Stimulated activated effector memory CD8-positive, alpha-beta T cell treated with anti-CD3 and anti-CD28 coated beads, Interleukin-12 subunit alpha, Interleukin-12 subunit beta, amount 100 ng/mL, for 72 hours (primary cell): Measurements from ENCODE around the gene FKBP14.

Experiments
- ATAC-seq: fragments of 150-1000 bp; cut with Tn5 transposase; 2 replicates; pipeline ENCODE4 v1.10.0; 2021
- DNase-seq, 2 donors: peaks; one replicate each; pipeline ENCODE4 v3.0.0; 2021 to 2022; ENCODE audit warnings: low spot score in 2 of 2
- H3K27ac Mint-ChIP-seq: one replicate; pipeline ENCODE4 v1.8.0; 2022; ENCODE audit warnings: mild to moderate bottlenecking, mixed read lengths
- H3K36me3 Mint-ChIP-seq: one replicate; pipeline ENCODE4 v1.8.0; 2022; ENCODE audit warnings: mild to moderate bottlenecking, mixed read lengths
- H3K4me1 Mint-ChIP-seq: one replicate; pipeline ENCODE4 v1.8.0; 2022; ENCODE audit warnings: mixed read lengths
- H3K4me3 Mint-ChIP-seq: one replicate; pipeline ENCODE4 v1.8.0; 2022; ENCODE audit warnings: mild to moderate bottlenecking, mixed read lengths
- H3K9me3 Mint-ChIP-seq: one replicate; pipeline ENCODE4 v1.8.0; 2022; ENCODE audit warnings: mixed read lengths

FKBP14 gene

DNA sequence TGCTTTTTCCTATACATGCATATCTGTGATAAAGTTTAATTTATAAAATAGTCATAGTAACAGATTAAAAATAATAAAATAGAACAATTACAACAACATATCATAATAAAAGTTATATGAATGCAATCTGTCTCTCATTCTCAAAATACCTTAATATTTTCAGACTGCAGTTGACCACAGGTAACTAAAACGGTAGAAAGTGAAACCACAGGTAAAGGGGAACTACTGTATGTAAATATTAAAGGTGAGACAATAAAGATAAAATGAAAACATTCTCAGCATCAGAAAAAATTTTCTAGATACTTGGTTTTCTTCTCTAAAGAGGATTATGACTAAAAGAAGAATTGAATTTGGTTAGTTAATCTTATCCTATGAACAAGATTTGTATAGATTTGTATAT, 6.0 kb downstream of the FKBP14 start:
- H3K4me3 Mint-ChIP-seq: no peak overlapping the region
- peaks cover 25% of the 10 kb centered on the region for H3K36me3 Mint-ChIP-seq
- H3K4me1 Mint-ChIP-seq: peaks cover 21% of the 10 kb centered on the region
- no peak overlapping the region for H3K27ac Mint-ChIP-seq
- ATAC-seq (no peak), DNase-seq (no peak)
- H3K9me3 Mint-ChIP-seq: no peaks in the 10 kb centered on the region

DNA sequence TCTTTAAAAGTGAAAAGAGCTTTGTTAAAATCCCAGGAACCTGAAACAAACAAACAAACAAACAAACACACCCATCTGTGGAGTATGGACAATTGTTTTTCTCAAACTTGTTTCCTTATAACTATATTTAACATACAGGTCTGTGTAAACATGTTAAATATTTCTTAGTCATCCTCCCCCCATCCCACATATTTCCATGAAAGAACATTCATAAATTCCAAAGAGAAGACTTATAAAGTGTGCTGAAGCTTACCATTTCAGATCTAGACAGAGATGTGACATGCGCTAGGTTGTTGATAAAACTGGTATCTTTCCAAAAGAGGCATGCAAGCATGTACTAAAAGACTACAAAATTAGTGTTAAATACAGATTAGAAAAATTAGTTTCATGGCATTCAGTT, 6.5 kb downstream of the FKBP14 start:
- no peaks in the 10 kb centered on the region for H3K9me3 Mint-ChIP-seq
- H3K4me1 Mint-ChIP-seq: peaks cover 16% of the 10 kb centered on the region
- H3K27ac Mint-ChIP-seq: no peak overlapping the region
- no peak for DNase-seq
- H3K36me3 Mint-ChIP-seq: peaks cover 28% of the 10 kb centered on the region
- no peak overlapping the region for H3K4me3 Mint-ChIP-seq
- ATAC-seq: no peak

DNA sequence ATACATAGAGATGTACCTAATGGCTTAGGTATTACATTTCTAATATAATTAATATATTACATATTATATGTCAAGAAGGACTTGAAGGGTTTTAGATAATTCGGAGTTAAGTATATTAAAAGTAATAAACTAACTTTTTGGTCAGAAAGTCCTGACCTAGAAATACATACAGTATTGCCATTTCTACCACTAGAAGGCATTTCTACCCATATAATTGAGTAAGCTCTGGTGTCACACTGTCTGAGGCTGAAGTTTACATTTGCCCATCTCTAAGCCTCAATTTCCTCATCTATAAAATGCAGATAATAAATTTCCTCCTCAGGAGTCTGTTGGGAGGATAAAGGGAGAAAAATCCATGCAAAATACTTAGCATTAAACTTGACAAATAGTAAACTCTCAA, 7.1 kb downstream of the FKBP14 start:
- H3K4me3 Mint-ChIP-seq: no peak overlapping the region
- peaks cover 13% of the 10 kb centered on the region for H3K4me1 Mint-ChIP-seq
- ATAC-seq (no peak), DNase-seq (no peak)
- H3K27ac Mint-ChIP-seq: no peak overlapping the region
- peaks cover 34% of the 10 kb centered on the region for H3K36me3 Mint-ChIP-seq
- no peaks in the 10 kb centered on the region for H3K9me3 Mint-ChIP-seq

DNA sequence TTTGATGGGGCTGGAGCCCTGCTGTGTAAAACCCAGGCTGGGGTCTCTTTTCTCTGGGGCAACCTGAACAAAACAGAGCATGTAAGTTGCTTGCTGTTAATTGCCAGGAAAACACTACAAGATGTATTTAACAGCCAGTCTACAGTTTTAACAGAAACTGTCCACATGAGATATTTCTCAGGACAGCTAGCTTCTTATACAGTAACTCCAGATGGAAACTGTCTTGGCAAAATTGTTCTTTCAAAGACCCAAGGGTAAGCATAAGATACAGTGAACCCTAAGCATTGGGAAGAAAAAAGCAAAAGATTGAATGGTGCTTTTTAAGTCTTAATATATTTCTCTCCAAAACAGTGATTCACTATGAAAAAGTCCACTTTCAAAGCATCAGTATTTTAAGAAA, 8.1 kb downstream of the FKBP14 start:
- DNase-seq: no peak
- Mint-ChIP-seq H3K4me3 (no peak overlapping the region), H3K27ac (no peak overlapping the region), H3K9me3 (no peaks in the 10 kb centered on the region), H3K36me3 (peaks cover 39% of the 10 kb centered on the region), H3K4me1 (peaks cover 7% of the 10 kb centered on the region)
- ATAC-seq: no peak

DNA sequence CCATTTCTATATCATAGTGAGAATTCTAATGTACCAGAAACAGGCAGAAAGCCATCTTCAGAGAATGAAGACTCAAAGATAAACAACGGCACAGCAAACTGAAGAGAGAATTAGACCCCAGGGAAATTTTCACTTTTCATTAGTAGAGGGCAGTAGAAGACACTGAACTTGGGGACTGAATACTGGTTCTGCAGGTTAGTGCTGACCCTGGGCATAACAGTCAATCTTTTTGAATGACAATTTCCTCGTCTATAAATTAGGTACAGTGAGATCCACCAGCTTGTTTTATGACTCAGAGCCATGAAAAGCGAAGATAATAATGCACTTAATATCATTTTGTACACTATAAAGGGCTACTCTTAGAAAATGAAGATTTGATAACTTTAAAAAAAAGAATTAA, 13.7 kb downstream of the FKBP14 start:
- Mint-ChIP-seq H3K4me3 (no peak overlapping the region), H3K36me3 (peaks cover 29% of the 10 kb centered on the region), H3K9me3 (no peaks in the 10 kb centered on the region), H3K4me1 (no peaks in the 10 kb centered on the region), H3K27ac (no peak overlapping the region)
- no peak for ATAC-seq
- no peak for DNase-seq

DNA sequence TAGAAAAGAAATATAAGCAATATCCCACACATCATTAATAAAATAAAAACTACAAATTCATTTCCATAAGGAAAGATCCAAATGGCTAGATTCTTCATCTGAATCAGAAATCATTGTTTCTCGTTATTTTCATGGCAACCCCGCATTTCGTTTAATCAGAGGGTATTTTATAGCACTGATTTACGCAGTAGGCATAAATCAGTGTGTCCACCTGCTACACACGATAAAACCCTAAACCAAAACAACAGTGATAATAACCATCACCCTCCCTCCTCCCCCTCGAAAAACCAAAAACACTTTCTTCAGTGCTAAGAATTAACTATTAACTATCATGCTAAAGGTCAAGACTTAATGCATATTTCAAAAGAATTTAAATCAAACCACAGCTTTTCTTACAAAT, 16.5 kb downstream of the FKBP14 start:
- Mint-ChIP-seq H3K4me1 (no peaks in the 10 kb centered on the region), H3K4me3 (no peak overlapping the region)
- no peak for ATAC-seq

DNA sequence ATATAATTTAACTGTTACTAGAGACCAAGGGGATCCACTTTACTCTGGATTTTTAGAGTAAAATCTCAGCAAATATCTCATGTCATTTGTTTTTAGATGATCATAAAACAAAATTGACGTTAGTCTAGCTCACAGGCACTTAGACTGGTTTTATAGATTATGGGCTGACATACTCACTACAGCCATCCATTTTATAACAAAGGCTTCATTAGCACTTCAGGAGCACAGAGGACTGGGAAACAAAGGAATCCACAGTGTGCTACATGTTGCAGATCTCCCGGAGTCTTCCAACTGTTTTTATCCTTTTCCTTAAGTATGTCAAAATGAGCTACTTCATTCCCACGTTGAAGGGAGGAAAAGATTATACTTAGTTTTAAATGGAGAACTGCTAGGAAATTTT, 21.0 kb downstream of the FKBP14 start:
- ATAC-seq: no peak
- H3K9me3 Mint-ChIP-seq: no peaks in the 10 kb centered on the region
- H3K4me1 Mint-ChIP-seq: no peaks in the 10 kb centered on the region
- H3K36me3 Mint-ChIP-seq: no peaks in the 10 kb centered on the region
- H3K4me3 Mint-ChIP-seq: no peak overlapping the region
- DNase-seq: no peak
- no peak overlapping the region for H3K27ac Mint-ChIP-seq

More for the DNA sequence above, 16.5 kb downstream of the FKBP14 start:
- DNase-seq: no peak
- Mint-ChIP-seq H3K27ac (no peak overlapping the region), H3K36me3 (peaks cover 12% of the 10 kb centered on the region), H3K9me3 (no peaks in the 10 kb centered on the region)

DNA sequence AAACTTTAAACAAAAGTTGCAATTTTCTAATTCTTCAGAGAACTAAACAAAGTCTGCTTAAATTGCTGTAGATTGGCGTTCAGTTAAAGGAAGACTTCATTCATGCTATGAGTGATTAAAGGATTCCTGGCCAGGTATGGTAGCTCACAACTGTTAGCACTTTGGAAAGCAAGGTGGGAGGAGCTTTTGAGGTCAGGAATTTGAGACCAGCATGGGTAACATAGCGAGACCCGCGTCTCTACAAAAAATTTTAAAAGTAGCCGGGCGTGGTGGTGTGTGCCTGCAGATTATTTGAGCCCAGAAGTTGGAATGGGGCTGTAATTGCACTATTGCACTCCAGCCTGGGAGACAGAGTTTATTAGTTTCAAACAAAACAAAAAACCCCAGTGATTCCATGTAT, 23.4 kb downstream of the FKBP14 start:
- Mint-ChIP-seq H3K27ac (no peak overlapping the region), H3K9me3 (no peaks in the 10 kb centered on the region), H3K36me3 (no peaks in the 10 kb centered on the region), H3K4me1 (no peaks in the 10 kb centered on the region), H3K4me3 (no peak overlapping the region)
- DNase-seq (no peak), ATAC-seq (no peak)

DNA sequence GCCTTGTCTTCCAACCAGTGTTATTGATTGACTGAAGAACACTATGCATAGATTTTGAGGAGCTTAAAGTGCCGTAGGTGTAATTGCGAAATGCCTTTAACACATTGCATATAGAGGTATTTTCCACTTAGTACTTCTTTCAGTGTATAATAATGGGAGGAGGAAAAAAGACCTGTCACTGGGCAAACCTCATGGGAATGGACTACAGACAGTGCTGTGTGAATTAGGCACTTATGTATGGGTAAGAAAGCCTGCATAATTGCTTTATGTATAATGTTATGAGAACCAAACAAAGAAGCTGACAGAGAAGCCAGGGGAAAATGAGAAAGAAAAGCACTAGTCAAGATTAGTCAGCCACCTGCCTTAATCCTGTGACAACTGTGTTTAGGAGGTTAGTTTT, 24.5 kb downstream of the FKBP14 start:
- H3K27ac Mint-ChIP-seq: no peak overlapping the region
- no peak overlapping the region for H3K4me3 Mint-ChIP-seq
- no peaks in the 10 kb centered on the region for H3K36me3 Mint-ChIP-seq
- DNase-seq: no peak
- no peaks in the 10 kb centered on the region for H3K4me1 Mint-ChIP-seq
- no peaks in the 10 kb centered on the region for H3K9me3 Mint-ChIP-seq
- no peak for ATAC-seq

DNA sequence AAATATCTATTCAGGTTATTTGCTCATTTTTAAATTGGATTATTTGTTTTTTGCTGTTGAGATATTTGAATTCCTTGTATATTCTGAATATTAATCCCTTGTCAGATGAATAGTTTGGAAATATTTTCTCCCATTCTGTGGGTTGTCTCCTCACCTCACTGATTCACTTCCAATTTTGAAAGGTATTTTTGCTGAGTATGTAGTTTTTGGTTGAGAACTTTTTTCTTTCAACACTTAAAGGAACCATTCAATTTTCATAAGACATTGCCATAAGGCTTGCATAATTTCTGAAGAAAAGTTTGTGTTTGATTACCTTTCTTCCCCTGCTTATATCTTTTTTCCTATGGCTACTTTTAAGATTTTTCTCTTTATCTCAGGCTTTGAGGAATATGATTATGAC, 28.0 kb downstream of the FKBP14 start:
- Mint-ChIP-seq H3K4me3 (no peak overlapping the region), H3K9me3 (peaks cover 5% of the 10 kb centered on the region), H3K4me1 (no peaks in the 10 kb centered on the region), H3K27ac (no peak overlapping the region), H3K36me3 (no peaks in the 10 kb centered on the region)
- ATAC-seq (no peak), DNase-seq (no peak)

DNA sequence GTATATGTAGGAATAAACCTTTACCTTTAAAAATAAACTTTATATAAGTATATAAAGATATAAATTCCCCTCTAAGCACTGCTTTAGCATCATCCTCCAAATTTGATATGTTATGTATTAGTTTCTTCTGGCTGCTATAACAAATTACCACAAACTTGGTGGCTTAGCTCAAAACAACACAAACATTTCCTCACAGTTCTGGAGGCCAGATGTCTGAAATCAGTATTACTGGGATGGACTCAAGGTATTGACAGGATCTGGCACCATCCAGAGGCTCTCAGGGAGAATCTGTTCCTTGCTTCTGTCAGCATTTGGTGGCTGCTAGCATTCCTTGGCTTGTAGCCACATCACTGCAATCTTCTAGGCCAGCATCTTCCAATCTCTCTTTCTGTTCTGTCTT, 30.2 kb downstream of the FKBP14 start:
- Mint-ChIP-seq H3K36me3 (no peaks in the 10 kb centered on the region), H3K9me3 (peaks cover 5% of the 10 kb centered on the region), H3K27ac (no peak overlapping the region), H3K4me1 (no peaks in the 10 kb centered on the region), H3K4me3 (no peak overlapping the region)
- ATAC-seq (no peak), DNase-seq (no peak)

DNA sequence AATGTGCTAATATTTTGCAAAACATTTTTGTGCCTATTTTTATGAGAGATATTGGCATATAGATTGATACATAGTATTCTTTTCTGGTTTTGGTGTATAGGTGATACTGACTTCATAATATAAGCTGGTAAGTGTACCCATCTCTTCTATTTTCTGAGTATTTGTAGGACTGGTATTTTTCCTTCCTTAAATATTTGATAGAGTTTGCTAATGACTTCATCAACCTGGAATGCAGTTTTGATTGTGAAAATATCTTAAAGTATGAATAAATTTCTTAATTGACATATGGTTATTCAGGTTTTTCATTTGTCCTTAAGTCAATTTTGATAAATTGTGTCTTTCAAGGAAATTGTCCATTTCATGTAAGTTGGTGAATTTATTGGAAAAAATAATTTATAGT, 30.9 kb downstream of the FKBP14 start:
- no peak overlapping the region for H3K27ac Mint-ChIP-seq
- H3K4me1 Mint-ChIP-seq: no peaks in the 10 kb centered on the region
- no peaks in the 10 kb centered on the region for H3K36me3 Mint-ChIP-seq
- H3K9me3 Mint-ChIP-seq: peaks cover 5% of the 10 kb centered on the region
- no peak overlapping the region for H3K4me3 Mint-ChIP-seq
- no peak for DNase-seq
- ATAC-seq: no peak

DNA sequence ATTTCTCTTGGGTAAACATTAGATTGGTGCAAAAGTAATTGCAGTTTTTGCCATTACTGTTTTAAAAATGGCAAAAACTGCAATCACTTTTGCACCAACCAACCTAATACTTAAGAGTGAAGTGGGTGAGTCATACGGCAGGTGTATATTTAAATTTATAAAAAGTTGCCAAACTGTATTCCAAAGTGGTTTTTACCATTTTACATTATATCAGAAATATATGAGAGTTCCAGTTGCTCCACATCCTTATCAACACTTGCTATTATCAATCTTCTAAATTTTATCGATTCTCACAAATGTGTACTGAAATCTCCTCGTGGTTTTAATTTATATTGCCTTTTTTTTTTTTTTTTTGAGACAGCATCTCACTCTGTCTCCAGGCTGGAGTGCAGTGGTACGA, 33.4 kb downstream of the FKBP14 start:
- H3K27ac Mint-ChIP-seq: no peak overlapping the region
- H3K4me3 Mint-ChIP-seq: no peak overlapping the region
- DNase-seq (no peak), ATAC-seq (no peak)
- no peaks in the 10 kb centered on the region for H3K36me3 Mint-ChIP-seq
- peaks cover 5% of the 10 kb centered on the region for H3K9me3 Mint-ChIP-seq
- peaks cover 11% of the 10 kb centered on the region for H3K4me1 Mint-ChIP-seq

DNA sequence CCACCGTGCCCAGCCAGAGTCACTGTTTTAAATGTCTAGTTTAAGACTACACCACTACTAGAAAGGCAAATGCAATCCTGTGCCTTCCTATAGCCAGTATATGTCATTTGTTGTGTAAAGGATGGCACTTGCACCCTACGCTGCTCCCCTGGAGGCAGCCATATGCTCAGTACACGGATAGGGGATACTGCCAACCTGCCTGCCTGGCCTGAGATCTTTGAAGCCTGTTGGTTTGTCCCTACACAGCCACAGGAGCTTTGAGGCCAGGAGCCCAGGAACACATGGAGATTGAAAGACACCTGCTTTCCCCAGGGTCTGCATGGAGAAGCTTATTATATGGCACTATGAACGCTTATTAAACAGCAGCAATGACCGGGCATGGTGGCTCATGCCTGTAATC, 34.6 kb downstream of the FKBP14 start:
- Mint-ChIP-seq H3K36me3 (no peaks in the 10 kb centered on the region), H3K4me1 (peaks cover 21% of the 10 kb centered on the region), H3K27ac (no peak overlapping the region), H3K9me3 (peaks cover 5% of the 10 kb centered on the region), H3K4me3 (no peak overlapping the region)
- DNase-seq: no peak
- no peak for ATAC-seq

DNA sequence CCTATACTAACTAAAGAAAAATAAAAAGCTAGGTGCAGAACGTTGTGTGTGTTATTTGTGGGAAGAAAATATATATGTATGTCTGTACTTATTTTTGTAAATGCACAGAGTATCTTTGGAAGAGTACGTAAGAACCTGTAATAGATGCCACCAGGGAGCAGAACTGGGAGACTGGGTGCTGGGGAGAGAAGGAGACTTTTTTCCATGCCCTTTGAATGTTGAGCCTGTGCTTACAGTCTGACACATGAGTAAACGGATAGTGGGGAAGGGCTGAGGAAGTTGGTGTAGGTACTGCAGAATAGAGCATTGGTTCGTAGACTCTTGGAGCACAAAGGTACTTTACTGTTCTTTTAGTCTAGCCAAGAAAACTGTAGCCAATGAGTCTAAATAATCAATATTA, 35.6 kb downstream of the FKBP14 start:
- peak overlapping the region; percentile 71 for H3K4me3 Mint-ChIP-seq
- H3K4me1 Mint-ChIP-seq: peaks cover 24% of the 10 kb centered on the region
- no peak for DNase-seq
- H3K9me3 Mint-ChIP-seq: no peaks in the 10 kb centered on the region
- no peak overlapping the region for H3K27ac Mint-ChIP-seq
- H3K36me3 Mint-ChIP-seq: no peaks in the 10 kb centered on the region
- no peak for ATAC-seq

DNA sequence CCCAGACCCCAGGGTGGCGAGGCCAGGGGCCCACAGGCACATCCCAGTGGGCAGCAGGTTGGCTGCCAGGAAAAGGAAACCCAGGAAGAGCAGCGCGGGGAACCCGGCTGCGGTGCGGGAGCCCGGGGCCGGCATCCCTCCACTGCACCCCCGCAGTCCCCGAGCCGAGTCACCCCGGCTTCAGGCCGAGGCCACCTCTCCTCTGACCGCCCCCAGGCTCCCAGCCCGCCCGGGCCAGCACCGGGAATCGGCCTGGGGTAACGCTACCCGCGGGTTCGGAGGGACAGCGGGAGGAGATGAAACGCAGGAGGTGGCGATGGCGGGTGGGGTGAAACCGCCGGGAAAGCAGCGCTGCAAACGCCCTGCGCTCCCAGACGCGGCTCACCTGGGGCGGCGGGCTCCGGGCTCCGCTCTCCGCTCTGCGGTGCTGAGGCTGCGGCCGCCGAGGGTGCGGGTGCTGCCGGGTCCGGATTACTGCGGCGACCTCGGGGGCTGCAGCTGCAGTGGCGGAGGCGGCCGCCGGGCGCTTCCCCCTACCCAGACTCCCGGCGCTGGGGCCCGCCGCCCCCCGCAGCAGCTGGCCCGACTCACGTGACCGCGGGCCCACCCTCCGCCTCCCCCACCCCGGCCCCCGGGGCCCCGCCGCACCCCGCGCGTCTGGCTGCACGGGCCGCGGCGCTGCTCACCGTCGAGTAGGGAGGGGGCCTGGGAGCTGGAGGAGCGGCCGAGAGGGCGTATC, 37.1 kb downstream of the FKBP14 start, which contains the start of gene SCRN1:
Gene SCRN1, minus strand, starts transcription at position 545 of the 739 bp plus-strand sequence. CDS start 20,734 bp downstream, outside the sequence.
- Mint-ChIP-seq H3K4me3 (peak within 1 kb of the TSS; percentile 71), H3K9me3 (no peaks in the 10 kb centered on the region), H3K27ac (peak within 1 kb of the TSS; percentile 84), H3K36me3 (no peaks in the 10 kb centered on the region), H3K4me1 (peaks cover 30% of the 10 kb centered on the region)
- ATAC-seq (peak; percentile 56), DNase-seq (peak; percentile 22 to 60)
